ENCODE results near the gene ZNF439. TPM values are rescaled to one million over a fixed set of nuclear protein-coding genes. Genes with fewer than 3 reads are reported as not detected.
"Not testable (repeated sequence)": the region's sequence is repeated elsewhere in the genome, so short reads cannot be mapped to it uniquely, and the experiment has no call there.

The ZNF439 gene
- total RNA-seq = 25.3 TPM

DNA sequence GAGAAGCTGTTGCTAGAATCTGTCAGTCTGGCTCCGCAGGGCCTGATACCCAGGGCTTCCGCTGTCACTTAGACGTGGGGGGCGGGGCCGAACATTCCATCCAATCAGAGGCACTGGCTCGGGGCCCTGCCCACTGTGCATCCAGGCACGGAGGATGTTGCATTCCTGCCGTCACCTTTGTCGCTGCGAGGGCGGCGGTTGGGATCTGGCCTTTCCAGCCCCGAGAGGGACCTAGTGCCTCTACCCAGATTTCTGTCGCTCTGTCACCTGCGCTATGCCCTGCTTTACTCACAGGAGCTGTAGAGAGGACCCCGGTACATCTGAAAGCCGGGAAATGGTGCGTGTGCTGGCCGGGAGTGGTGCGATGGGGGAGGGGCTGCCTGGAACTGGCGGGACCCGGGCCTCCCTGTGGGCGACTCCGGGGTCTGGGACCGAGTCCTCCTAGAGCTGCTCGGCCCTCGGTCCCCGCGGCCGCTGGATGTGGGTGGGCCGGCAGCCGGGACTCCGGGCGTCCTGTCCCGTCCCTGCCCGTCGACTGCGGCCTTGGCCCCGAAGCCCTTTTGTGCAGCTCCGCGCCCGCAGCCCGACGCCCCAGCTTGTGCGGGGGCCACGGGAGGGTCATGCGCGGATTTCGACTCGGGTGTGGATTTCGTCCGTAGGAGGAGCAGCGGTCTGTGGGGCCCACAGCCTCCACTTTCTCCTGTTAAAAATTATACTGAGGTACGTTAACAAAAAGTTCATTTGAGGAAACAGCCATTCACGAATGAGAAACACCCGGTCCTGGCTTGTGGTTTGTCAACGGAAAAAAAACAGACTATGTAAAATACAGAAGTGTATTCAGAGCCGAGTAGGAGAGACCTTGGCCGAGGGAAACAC, at the start of gene ZNF439:
Gene ZNF439 (plus strand): TSS at position 133 of the 876 bp plus-strand sequence. CDS start 142 bp downstream, at position 275.
- DNase-seq (ENCODE audit: low spot score) = peak; percentile 95

DNA sequence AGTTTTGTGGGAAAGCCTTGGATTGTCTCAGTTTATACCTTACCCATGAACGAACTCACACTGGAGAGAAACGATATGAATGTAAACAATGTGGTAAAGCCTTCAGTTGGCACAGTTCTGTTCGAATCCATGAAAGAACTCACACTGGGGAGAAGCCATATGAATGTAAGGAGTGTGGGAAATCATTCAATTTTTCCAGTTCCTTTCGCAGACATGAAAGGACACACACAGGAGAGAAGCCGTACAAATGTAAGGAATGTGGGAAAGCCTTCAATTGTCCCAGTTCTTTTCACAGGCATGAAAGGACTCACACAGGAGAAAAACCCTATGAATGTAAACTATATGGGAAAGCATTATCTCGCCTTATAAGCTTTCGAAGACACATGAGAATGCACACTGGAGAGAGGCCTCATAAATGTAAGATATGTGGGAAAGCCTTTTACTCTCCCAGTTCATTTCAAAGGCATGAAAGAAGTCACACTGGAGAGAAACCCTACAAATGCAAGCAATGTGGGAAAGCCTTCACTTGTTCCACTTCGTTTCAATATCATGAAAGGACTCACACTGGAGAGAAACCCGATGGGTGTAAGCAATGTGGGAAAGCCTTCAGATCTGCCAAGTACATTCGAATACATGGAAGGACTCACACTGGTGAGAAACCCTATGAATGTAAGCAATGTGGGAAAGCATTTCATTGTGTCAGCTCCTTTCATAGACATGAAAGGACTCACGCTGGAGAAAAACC, 42.0 kb upstream of the ZNF439 start:
- DNase-seq (ENCODE audit: low spot score) = no peak

DNA sequence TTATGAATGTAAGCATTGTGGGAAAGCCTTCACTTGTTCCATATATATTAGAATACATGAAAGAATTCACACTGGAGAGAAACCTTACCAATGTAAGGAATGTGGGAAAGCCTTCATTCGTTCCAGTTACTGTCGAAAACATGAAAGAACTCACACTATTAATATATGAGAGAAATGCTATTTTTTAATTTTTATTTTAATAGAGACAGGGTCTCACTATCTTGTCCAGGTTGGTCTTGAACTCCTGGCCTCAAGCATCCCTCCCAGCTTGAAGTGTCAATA, 41.5 kb upstream of the ZNF439 start:
- DNase-seq (ENCODE audit: low spot score) = no peak

DNA sequence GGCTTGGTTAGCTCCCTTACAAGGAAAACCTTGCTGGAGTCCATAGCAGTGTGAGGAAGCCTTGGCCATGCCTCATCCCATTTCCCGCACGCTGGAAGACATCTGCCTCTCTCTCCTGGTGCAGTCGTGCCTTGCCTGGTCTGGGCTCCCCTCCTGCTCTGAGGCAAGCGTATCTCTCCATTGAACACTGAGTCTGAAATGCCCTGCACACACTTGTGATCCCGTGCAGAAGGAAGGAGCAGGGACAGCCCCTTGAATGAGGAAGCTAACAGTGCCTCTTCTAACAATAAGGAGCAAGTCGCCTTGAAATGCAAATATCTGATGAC, 34.9 kb upstream of the ZNF439 start:
- no peak for DNase-seq (ENCODE audit: low spot score)

DNA sequence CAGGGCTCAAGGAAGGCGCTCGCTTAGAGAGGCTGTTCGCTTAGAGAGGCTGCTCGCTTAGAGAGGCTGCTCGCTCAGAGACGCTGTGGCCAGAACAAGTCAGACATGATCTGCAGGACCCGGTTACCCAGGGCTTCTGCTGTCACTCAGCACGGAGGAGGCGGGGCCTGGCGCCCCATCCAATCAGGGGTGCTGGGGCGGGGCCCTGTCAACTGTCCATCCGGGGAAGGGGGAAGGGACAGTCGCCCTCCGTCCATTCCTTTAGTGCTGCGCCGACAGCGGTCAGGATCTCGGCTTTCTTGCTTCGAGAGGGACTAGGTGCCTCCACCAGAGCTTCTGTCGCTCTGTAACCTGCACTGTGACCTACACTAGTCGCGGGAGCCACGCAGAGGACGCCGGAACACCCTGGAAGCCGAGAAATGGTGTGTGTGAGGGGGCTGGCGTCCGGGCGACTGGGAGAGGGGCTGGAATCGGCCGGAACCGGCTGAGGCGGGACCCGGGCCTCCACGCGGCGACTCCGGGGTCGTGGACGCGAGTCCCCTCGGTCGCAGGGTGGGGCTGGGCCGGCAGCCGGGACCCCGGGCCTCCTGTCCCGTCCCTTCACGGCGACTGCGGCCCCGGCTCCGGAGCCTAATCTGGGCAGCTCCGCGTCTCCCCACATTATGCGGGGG, 34.4 kb upstream of the ZNF439 start, which contains the start of gene ZNF440:
Gene ZNF440 (plus strand): TSS at position 245 of the 671 bp plus-strand sequence. CDS start 175 bp downstream, at position 420.
- peak; percentile 98 for DNase-seq (ENCODE audit: low spot score)

DNA sequence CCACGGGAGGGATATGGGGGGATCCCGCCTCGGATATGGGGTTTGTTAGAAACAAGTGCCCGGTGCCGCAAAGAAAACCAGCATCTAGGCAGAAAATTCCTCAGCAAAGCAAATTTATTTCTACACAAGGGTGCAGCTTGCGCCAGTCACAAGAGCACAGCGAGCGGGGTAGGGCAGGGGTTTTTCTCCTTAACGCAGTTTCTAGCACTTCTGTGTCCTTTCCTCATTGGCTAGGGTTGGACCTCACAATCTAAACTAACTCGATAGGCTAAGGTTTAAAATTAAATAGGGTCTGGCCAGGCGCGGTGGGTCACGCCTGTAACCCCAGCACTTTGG, 33.9 kb upstream of the ZNF439 start:
- DNase-seq (ENCODE audit: low spot score) = no peak

DNA sequence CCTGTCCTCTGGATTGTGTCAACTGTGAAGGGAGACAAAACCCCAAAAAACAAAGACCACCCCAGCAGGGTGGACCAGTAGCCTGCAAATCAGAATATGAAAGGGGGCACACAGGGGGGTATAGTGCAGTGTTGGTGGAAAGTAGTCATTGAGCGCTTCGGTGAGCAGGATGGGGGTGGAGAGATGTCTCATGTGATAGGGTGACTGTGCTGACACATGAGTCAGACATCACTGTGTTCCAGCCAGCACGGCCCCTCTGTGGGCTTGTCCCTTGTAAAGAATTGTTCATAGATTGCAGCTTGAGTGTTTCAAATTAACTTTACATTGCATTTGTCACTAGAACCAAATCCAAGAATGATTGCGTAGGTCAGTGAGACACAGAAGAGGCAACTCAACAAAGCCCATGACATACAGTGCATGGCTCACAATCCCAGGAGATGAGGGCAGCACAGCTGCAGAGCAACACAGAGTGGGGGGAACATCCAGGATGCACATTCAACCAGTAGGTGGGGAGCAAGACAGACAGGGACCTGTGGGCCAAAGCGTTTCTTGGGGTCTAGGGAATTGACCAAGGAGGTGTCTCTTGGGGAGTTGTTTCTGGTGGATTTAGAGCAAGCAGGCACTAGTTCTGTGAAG, 26.9 kb upstream of the ZNF439 start:
- DNase-seq (ENCODE audit: low spot score) = no peak

DNA sequence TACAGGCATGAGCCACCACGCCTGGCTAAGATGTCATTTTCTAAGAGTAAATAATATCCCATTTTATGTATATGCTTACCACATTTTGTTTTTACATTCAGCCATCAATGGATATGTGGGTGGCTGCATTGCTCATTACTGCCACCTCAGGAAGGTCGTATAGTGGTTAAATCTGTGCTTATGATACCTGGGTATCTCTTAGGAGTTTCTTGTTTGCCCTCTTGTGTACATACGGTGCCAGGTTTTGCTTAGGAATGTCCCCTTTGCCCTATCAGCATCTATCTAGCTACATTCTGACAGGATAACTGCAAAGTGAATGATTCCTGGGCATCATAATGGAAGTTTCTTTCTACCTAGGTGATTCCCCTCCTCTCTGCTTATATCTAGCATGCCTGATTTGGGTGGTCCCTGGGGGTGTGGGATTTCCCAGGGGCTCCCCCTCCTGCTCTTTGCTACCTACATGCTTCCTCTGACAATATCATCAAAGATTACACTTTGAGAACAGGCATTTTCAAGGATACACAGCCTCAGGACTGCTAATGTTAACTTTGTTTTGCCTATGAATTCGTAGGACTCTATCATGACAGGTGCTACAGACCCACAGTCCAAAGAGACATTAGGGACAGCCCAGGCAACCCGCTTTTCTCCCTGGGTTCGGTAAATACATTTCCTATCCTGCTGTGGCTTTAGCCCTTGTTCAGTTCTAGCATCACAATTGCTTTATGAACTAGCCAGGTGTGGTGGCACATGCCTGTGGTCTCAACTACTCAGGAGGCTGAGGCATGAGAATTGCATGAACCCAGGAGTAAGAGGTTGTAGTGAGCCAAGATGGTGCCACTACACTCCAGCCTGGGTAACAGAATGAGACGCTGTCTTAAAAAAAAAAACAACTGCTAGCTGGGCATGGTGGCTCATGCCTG, 19.3 kb upstream of the ZNF439 start:
- not testable (repeated sequence) for DNase-seq (ENCODE audit: low spot score)

DNA sequence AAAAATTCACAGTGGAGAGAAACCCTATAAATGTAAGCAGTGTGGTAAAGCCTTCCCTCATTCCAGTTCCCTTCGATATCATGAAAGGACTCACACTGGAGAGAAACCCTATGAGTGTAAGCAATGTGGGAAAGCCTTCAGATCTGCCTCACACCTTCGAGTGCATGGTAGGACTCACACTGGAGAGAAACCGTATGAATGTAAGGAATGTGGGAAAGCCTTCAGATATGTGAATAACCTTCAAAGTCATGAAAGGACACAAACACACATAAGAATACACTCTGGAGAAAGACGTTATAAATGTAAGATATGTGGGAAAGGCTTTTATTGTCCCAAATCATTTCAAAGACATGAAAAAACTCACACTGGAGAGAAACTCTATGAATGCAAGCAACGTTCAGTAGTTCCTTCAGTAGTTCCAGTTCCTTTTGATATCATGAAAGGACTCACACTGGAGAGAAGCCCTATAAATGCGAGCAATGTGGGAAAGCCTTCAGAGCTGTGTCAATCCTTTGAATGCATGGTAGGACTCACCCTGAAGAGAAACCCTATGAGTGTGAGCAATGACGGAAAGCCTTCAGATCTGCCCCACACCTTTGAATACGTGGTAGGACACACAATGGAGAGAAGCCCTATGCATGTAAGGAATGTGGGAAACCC, 16.1 kb upstream of the ZNF439 start:
- DNase-seq (ENCODE audit: low spot score) = no peak

DNA sequence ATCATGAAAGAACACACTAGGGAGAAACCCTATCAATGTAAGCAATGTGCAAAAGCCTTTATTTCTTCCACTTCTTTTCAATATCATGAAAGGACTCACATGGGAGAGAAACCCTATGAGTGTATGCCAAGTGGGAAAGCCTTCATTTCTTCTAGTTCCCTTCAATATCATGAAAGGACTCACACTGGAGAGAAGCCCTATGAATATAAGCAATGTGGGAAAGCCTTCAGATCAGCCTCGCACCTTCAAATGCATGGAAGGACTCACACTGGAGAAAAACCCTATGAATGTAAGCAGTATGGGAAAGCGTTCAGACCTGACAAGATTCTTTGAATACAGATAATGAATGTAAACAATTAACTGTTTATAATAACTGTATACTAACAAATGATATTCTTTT, 15.0 kb upstream of the ZNF439 start:
- no peak for DNase-seq (ENCODE audit: low spot score)

DNA sequence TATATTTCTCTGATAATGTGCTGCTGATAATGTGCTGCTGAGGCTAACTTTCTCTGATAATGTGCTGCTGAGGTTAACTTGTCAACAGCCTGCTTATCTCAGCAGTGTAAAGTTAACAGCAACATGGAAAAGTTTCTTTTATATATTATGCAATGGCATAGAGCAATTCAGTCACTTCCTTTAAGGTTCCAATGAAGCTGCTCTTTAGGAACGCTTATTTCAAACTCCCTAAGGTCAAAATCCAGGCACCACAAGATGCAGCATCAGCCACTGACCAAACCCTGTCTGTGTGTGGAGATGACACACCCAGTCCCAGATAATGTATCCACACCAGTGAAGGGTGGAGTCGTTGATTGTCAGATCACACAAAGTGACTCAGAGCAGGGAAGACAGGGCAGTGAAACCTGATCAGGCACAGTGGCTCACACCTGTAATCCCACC, 12.9 kb upstream of the ZNF439 start:
- DNase-seq (ENCODE audit: low spot score) = not testable (repeated sequence)

DNA sequence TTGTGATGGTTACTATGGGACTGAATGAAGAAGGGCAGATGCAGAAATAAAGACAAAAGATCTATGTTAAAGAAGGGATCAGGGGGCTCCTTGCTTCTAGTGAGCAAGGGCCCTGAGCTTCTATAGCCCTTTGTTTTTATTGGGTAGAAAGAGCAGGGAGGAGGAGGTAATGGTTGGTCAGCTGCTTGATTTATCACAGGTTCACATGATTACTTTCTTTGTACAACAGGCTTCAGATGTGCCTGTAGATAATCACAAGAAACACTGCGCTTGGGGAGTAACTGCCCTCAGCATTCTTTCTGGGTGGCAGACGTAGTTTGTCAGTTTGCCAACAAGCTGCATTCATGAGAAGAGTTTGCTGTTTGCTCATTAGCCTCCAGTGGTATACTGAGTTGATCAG, 4.8 kb upstream of the ZNF439 start:
- peak; percentile 57 for DNase-seq (ENCODE audit: low spot score)

DNA sequence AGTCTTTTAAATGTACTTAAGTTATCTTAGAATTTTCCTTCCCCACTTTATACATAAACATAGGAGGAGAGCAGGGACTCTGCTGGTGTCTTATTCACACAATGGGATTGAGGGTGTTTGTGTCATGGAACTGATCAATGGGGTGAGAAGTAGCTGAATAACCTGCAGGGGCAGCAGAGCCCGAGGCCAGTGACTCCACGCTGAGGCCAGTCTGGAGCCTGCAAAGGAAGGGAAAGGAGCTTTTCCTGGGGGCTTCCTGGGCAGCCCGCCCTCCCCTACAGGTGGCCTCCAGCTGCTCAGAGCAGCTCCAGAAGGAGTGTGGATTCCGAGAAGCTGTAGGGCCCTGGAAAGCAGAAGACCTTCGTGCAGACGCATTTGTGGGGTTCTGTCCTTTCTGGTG, 911 bp upstream of the ZNF439 start:
- not testable (repeated sequence) for DNase-seq (ENCODE audit: low spot score)

DNA sequence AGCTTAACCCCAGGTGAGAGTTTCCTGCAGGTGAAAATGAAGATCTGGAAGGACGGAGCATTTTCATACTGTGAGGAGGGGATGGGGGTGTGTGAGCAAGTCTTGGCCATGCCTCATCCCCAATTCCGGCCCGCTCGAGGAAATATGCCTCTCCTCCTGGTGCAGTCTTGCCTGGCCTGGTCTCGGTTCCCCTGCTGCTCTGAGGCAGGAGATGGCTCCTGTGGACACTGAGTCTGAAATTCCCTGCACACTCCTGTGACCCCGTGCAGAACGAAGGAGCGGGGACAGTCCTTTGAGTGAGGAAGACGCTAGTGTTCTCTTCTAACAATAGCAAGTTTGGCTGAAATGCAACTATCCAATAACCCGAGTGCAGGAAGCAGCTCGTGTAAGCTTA, 329 bp upstream of the ZNF439 start:
- no peak for DNase-seq (ENCODE audit: low spot score)

DNA sequence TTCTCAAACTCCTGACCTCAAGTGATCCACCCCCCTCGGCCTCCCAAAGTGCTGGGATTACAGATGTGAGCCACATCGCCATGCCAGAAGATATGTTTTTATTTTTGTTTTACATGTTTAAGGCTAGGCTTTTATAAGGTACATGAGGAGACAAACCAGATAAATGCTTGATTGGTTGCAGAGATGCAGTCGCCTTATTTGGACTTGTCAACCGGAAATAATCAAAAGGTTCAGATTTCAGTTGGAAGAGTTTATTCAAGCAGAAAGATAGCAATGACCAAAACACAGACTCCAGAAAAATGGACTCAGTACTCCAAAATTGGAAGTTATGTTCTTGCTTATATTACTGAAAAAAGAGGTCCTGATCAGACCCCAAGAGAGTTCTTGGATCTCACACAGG, 1.8 kb downstream of the ZNF439 start:
- DNase-seq (ENCODE audit: low spot score) = not testable (repeated sequence)

DNA sequence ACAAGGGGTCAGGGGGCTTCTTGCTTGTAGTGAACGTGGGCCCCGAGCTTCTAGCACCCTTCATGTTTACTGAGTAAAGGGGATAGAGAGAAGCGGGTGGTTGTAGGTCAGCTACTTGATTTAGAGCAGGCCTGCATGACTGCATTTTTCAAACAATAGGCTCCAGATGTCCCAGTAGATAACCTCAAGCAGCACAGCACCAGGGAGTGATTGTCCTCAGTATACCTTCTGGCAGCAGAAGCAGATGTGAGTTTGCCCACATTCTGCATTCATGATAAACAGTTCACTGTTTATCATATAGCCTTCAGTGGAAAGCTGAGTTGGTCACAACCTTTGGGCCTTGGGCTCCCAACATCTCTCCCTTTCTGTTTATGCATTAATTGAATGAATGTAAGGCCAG, 4.8 kb downstream of the ZNF439 start:
- DNase-seq (ENCODE audit: low spot score) = no peak

DNA sequence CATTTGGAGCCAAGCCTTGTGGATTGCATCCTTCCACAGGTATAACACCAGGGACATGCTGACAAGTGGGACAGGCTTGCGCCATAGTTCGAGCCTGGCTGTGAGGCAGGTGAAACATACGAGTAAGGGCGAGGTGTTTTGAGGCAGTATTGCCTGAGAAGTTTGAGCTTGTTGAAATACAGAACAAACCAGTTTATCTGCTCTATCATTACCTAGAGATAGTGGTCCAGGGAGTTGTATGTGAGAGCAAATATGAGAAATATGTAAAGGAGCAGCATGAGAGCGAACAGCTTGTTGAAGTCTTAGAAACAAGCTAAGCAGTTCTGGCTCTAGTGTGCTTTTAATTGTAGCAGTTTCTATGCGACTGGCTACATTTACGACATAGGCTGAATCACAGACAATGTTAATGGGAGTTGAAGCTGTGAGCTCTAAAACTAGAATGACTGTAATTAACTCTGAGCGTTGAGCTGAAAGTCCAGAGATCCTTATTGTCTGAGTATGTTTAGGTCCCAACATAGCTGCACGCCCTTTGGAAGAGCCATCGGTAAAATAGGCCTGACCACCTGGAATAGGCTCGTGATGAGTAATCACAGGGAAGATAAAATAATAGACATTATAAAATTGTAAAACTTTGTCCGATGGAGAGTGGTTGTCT, 8.2 kb downstream of the ZNF439 start:
- DNase-seq (ENCODE audit: low spot score) = peak; percentile 52

DNA sequence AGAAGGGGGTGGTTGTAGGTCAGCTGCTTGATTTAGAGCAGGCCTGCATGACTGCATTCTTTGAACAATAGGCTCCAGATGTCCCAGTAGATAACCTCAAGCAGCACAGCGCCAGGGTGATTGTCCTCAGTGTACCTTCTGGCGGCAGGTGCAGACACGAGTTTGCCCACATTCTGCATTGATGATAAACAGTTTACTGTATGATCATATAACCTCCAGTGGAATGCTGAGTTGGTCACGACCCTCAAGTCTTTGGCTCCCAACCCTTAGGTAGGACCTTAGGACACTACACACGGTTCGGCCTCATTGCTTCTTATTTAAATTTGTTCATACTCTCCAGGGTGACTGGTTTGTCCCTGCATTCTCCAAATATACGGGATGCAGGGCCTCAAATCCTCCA, 12.2 kb downstream of the ZNF439 start:
- DNase-seq (ENCODE audit: low spot score) = no peak

DNA sequence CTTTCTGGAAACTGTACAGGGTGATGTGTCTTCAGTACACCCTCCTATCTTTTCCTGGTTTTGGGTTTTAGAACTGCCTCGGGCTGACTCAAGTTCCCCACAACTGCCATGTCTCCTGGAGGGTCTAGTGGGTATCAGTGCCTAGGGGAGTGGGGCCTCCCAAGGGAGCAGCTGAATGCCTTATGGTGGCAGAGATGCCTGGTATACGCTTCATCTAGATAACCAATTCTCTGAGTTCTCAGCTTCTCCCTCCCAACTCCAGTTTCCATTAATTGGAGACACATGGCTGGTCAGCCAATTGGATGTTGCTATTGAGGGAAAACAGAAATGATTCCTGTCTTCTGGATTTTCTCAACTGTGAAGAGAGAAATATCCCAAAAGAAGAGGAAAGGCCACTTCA, 12.8 kb downstream of the ZNF439 start:
- DNase-seq (ENCODE audit: low spot score) = no peak

DNA sequence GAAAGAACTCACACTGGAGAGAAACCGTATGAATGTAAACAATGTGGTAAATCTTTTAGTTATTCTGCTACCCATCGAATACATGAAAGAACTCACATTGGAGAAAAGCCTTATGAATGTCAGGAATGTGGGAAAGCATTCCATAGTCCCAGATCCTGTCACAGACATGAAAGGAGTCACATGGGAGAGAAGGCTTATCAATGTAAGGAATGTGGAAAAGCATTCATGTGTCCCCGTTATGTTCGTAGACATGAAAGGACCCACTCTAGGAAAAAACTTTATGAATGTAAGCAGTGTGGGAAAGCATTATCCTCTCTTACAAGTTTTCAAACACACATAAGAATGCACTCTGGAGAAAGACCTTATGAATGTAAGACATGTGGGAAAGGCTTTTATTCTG, 19.2 kb downstream of the ZNF439 start:
- DNase-seq (ENCODE audit: low spot score) = not testable (repeated sequence)

Measured in ureter (tissue), 1 donor.